GM18498 (cell line): ENCODE results near the gene SPINK5.

Experiments
- ATAC-seq: cut with Tn5 transposase; IDR thresholded peaks from one replicate; pipeline ENCODE4 v1.9.1; 2021; ENCODE audit warnings: mild to moderate bottlenecking, moderate library complexity; ENCODE audit not compliant: unreplicated experiment

Gene SPINK5

GRCh38 chr5:148176480-148176879 lies 112.7 kb downstream of the SPINK5 start:
- no peak for ATAC-seq

- no peak for ATAC-seq
Observed at GRCh38 chr5:148177207-148177606, 113.4 kb downstream of the SPINK5 start.

GRCh38 chr5:148179234-148179824 lies 115.5 kb downstream of the SPINK5 start:
- ATAC-seq, result peak; percentile 82

- peak; percentile 69 for ATAC-seq
Observed at GRCh38 chr5:148186248-148187003, 122.6 kb downstream of the SPINK5 start.
